ENCODE data around the gene FCRLA.
"Not testable (repeated sequence)": the region's sequence is repeated elsewhere in the genome, so short reads cannot be mapped to it uniquely, and the experiment has no call there.

- not testable (repeated sequence) for TF ChIP-seq SMC3 (IDR thresholded peaks at IDR 0.05); REST (IDR thresholded peaks at IDR 0.05); EHMT2 (IDR thresholded peaks at IDR 0.05; ENCODE audit: low read depth); CTCF (IDR thresholded peaks at IDR 0.05)
Measured at GRCh38 chr1:161663569-161663968, 43.5 kb upstream of the FCRLA start.

Data from A549 (cell line).